Endothelial cell of umbilical vein (primary cell): ENCODE measurements around the gene MEIS3. TPM values are rescaled to one million over a fixed set of nuclear protein-coding genes. Genes with fewer than 3 reads are reported as not detected.

ENCODE experiments used
- BruUV-seq: library from RNA; stranded (reverse); fragments of 400-500 nt; replicated peaks from 2 replicates; lab custom pipeline; 2021; lab: Mats Ljungman, UMichigan
- CTCF ChIA-PET: fragments of 300-600, 350-600 bp; sonication (Branson Sonifier 250); formaldehyde crosslinking; loops from one replicate; lab custom pipeline; 2021; ENCODE audit warnings: antibody characterized with exemption, inconsistent platforms; lab: Charles Lee
- POLR2A ChIA-PET: fragments of 300-600, 350-600 bp; sonication (Branson Sonifier 250); formaldehyde crosslinking; loops from one replicate; lab custom pipeline; 2021; ENCODE audit warnings: antibody characterized with exemption, inconsistent platforms; lab: Charles Lee
- DNase-seq: peaks from one replicate; pipeline ENCODE4 v3.0.0-alpha.2; 2011; ENCODE audit warnings: low read depth, low spot score
- FAIRE-seq: peaks from 2 replicates; lab custom pipeline; 2011; peaks lifted over from hg19 to GRCh38; lab: Jason Lieb, UNC
- H2AFZ ChIP-seq: 2 replicates; pipeline ENCODE4 v1.6.0; 2012; ENCODE audit warnings: low read depth, low read length, control low read depth, inconsistent platforms
- H3K27ac ChIP-seq: 2 replicates; pipeline ENCODE4 v1.5.1; 2011; ENCODE audit warnings: low read depth, mild to moderate bottlenecking, control low read depth, low read length, moderate library complexity; ENCODE audit not compliant: insufficient read depth
- H3K27me3 ChIP-seq, 2 experiments: 2 replicates each; pipeline versions ENCODE4 v1.6.0 to v1.6.1; 2011; ENCODE audit warnings: low read length in 2 of 2, mixed read lengths in 1 of 2; ENCODE audit not compliant: control insufficient read depth in 2 of 2, insufficient read depth in 2 of 2
- H3K36me3 ChIP-seq, 2 experiments: 2 replicates in 1 of 2; 3 replicates in 1 of 2; pipeline ENCODE4 v1.5.1; 2011; ENCODE audit warnings: low read length in 2 of 2, mild to moderate bottlenecking in 1 of 2, moderate library complexity in 1 of 2; ENCODE audit not compliant: control insufficient read depth in 2 of 2, insufficient read depth in 2 of 2; ENCODE audit errors: extremely low read depth in 1 of 2
- H3K4me1 ChIP-seq: 3 replicates; pipeline ENCODE4 v1.5.1; 2011; ENCODE audit warnings: mild to moderate bottlenecking, low read length; ENCODE audit not compliant: control insufficient read depth, insufficient read depth; ENCODE audit errors: extremely low read depth
- H3K4me2 ChIP-seq: 2 replicates; pipeline ENCODE4 v1.6.1; 2011; ENCODE audit warnings: low read length, control low read depth, mixed read lengths; ENCODE audit not compliant: insufficient read depth
- H3K4me3 ChIP-seq, 3 experiments: fragments of 200-600 bp in 1 of 3; sonication (generic), shearing (Covaris generic) in 1 of 3; replicated peaks in 1 of 3; 2 replicates each; pipeline ENCODE4 v1.5.1; 2011 to 2016; ENCODE audit warnings: control low read depth in 3 of 3, low read length in 3 of 3, mild to moderate bottlenecking in 2 of 3, inconsistent platforms in 1 of 3, low read depth in 1 of 3, moderate library complexity in 1 of 3; ENCODE audit not compliant: insufficient read depth in 1 of 3
- H3K79me2 ChIP-seq: 2 replicates; pipeline ENCODE4 v1.6.0; 2012; ENCODE audit warnings: low read length, inconsistent platforms; ENCODE audit not compliant: control insufficient read depth, insufficient read depth
- H3K9ac ChIP-seq: replicated peaks from 2 replicates; pipeline ENCODE3; 2011; ENCODE audit warnings: low read length, control low read depth; ENCODE audit not compliant: insufficient read depth; ENCODE audit errors: extremely low read depth
- H3K9me1 ChIP-seq: replicated peaks from 3 replicates; pipeline ENCODE4 v1.6.0; 2011; ENCODE audit warnings: mild to moderate bottlenecking, low read length; ENCODE audit not compliant: control insufficient read depth, insufficient read depth; ENCODE audit errors: extremely low read depth
- H3K9me3 ChIP-seq: replicated peaks from 2 replicates; pipeline ENCODE4 v1.5.1; 2012; ENCODE audit warnings: low read length, inconsistent platforms; ENCODE audit not compliant: control insufficient read depth, insufficient read depth
- H4K20me1 ChIP-seq: replicated peaks from 2 replicates; pipeline ENCODE3; 2011; ENCODE audit warnings: mild to moderate bottlenecking, low read length; ENCODE audit not compliant: control insufficient read depth, insufficient read depth; ENCODE audit errors: extremely low read depth
- EZH2 ChIP-seq: IDR thresholded peaks from 2 replicates; pipeline ENCODE4 v1.6.1; 2012; ENCODE audit warnings: borderline replicate concordance, low read depth, mild to moderate bottlenecking, moderate library complexity, low read length, inconsistent platforms; ENCODE audit not compliant: severe bottlenecking
- FOS ChIP-seq: IDR thresholded peaks from 2 replicates; pipeline ENCODE4 v1.6.1; 2011; ENCODE audit warnings: mild to moderate bottlenecking, low read length, moderate library complexity, borderline replicate concordance; ENCODE audit not compliant: insufficient read depth
- GATA2 ChIP-seq: IDR thresholded peaks from 2 replicates; pipeline ENCODE4 v1.7.0; 2011; ENCODE audit warnings: low read depth, mild to moderate bottlenecking, moderate library complexity, mixed read lengths, low read length; ENCODE audit not compliant: insufficient read length, insufficient read depth
- JUN ChIP-seq: IDR thresholded peaks from 2 replicates; pipeline ENCODE4 v1.6.1; 2011; ENCODE audit warnings: borderline replicate concordance, low read depth; ENCODE audit not compliant: insufficient read length, insufficient read depth
- MYC ChIP-seq: IDR thresholded peaks from one replicate; pipeline ENCODE4 v1.6.1; 2011; ENCODE audit warnings: mild to moderate bottlenecking, low read depth, low read length
- POLR2A ChIP-seq: IDR thresholded peaks from 2 replicates; pipeline ENCODE4 v1.6.1; 2012; ENCODE audit warnings: low read depth, mild to moderate bottlenecking, control low read depth, low read length
- POLR2AphosphoS5 ChIP-seq: IDR thresholded peaks from 2 replicates; pipeline ENCODE4 v1.6.1; 2012; ENCODE audit warnings: low read depth, mild to moderate bottlenecking, control low read depth, low read length, moderate library complexity; ENCODE audit not compliant: insufficient read depth
- dilution Hi-C: fragments of 300-500 bp; cut with MboI; formaldehyde crosslinking; loops from one replicate; pipeline ENCODE4 v1.15.0; 2019; ENCODE audit warnings: low sequenced_read_pairs; ENCODE audit not compliant: extremely low pct_ligation_motif_present
- intact Hi-C: fragments of 100-400 bp; cut with micrococcal nuclease; formaldehyde crosslinking; loops from one replicate; pipeline ENCODE4 v1.10.0; 2022
- polyA plus RNA-seq, 4 experiments: library from polyadenylated mRNA; depleted of rRNA in 3 of 4; stranded (reverse) in 3 of 4; unstranded in 1 of 4; fragments of >200 nt; gene quantifications; 2 replicates each; pipeline versions ENCODE4 v1.2.1 to v1.2.3, GENCODE V29; 2011 to 2012; ENCODE audit warnings: missing spikeins in 1 of 4
- total RNA-seq: library from RNA; stranded (reverse); gene quantifications from 2 replicates; pipeline ENCODE4 v1.2.3, GENCODE V29; 2021
- TF ChIP-seq, protein P1 (sequence below): IDR thresholded peaks from 2 replicates; pipeline ENCODE4 v1.6.1; 2011; ENCODE audit not compliant: insufficient read depth, insufficient read length
- TF ChIP-seq, protein P2 (sequence below), 2 donors: IDR thresholded peaks; 1 replicate in 1 of 2; 2 replicates in 1 of 2; pipeline ENCODE4 v1.5.1; 2011; ENCODE audit warnings: low read length in 2 of 2, mild to moderate bottlenecking in 2 of 2, moderate library complexity in 2 of 2, control low read depth in 1 of 2, inconsistent platforms in 1 of 2, low read depth in 1 of 2; ENCODE audit not compliant: insufficient read depth in 1 of 2; ENCODE audit errors: extremely low read depth in 1 of 2

The MEIS3 gene
- total and polyA plus RNA-seq, 2 donors (not counting 3 experiments of a cell fraction or from before 2014, with no cell fraction given) = 0.42 TPM; not detected in 1

DNA sequence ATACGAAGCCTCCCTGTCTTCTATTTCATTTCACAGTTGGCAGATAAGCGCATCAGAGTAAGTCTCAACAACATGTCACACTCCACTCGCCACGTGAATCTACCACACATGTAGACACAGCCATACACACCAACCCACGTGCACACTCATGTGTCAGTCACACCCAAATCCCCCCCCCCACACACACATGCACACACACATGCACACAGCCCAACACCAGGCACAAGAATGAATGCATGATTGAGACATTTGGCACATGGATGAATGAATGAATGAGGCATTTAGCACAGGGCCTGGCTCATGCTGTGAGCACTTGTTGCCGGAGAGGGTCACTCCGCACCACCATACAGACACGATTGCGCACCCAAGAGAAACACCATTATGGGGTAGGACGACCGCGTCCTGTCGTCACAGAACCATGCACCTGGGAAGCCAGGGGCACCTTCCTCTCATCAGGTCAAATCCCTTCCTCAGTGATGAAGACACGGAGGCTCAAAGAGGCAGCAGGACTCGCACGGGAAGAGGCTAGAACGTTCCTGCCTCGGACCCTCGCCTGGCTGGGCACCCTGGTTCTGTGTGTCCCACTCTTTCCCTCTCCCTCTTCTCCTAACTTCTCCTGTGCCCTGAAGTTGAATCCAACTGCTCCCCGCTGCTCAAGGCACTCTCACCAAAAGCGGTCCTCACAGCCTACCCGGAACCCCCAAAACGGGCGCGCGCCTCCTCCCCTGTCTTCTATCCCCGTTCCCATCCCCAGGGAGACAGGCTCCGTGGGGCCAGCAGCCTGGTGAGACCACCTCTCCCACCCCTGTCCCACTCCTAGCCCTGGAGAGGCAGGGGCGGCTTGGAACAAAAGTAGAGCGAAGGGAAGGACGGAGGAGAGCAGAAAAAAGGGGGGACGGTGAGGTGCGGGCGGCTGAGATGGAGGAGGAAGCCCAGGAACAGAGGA is 1.3 kb downstream of the MEIS3 start:
- Histone ChIP-seq H3K9me1 (no peaks in the 10 kb centered on the region), H3K9ac (no peak overlapping the region), H4K20me1 (no peaks in the 10 kb centered on the region), H3K27me3 (peaks cover 56 to 58% of the 10 kb centered on the region in 2 experiments), H3K4me1 (no peaks in the 10 kb centered on the region), H3K4me2 (no peak overlapping the region), H3K4me3 (no peak overlapping the region), H3K36me3 (no peaks in the 10 kb centered on the region), H3K27ac (no peak overlapping the region), H2AFZ (no peak overlapping the region), H3K9me3 (no peaks in the 10 kb centered on the region), H3K79me2 (no peaks in the 10 kb centered on the region)
- POLR2A ChIA-PET = no interaction called here
- intact Hi-C loops (no loop called here), dilution Hi-C loops (no loop called here)
- TF ChIP-seq, protein P1, sequence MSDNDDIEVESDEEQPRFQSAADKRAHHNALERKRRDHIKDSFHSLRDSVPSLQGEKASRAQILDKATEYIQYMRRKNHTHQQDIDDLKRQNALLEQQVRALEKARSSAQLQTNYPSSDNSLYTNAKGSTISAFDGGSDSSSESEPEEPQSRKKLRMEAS = peak; percentile 30
- TF ChIP-seq FOS (no peak), EZH2 (peak; percentile 68)
- no TSS peak for BruUV-seq
- no peak for FAIRE-seq
- CTCF ChIA-PET = interaction anchor here (1.0 to 1.5 kb wide), 4 partner anchors 10 to 66 kb away, joined by 3 to 4 read pairs (median 3); partner anchors contain the start of gene KPTN
- no peak for DNase-seq

DNA sequence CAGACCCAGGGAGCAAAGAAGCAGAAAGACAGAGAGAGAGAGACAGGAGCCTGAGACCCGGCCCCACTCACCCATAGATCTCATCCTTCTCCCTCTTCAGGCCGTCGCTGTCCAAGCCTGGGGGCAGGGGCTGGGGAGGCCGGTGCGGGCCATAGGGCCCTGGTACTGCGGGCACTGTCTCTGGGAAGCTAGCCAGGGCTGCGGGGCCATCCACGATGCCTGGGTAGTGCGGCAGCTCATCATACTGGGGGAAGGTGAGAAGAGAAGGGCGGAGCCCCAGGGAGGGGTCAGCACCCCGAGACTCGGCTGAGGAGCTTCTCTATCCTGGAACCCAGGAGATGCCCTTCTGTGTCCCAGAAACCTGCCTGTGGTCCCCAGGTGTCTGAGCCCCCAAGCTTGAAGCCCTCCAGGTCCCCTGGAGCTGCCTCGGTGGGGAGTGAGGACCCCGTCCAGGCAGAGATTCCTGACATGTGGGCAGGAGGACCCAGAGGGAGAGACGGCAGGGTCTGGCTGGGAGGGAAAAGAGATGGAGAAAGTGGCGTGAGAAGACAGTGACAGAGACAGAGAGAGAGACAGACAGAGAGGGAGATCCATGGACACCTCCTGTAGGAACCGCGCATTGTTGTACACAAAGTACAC is 2.1 kb downstream of the MEIS3 start:
- no peaks in the 10 kb centered on the region for H3K4me1 ChIP-seq
- H3K9me3 ChIP-seq = no peaks in the 10 kb centered on the region
- no peak overlapping the region for H3K9ac ChIP-seq
- FAIRE-seq (no peak), DNase-seq (no peak)
- H3K36me3 ChIP-seq = no peaks in the 10 kb centered on the region
- H4K20me1 ChIP-seq = no peaks in the 10 kb centered on the region
- TF ChIP-seq, protein P1 = no peak
- TF ChIP-seq, protein P2, sequence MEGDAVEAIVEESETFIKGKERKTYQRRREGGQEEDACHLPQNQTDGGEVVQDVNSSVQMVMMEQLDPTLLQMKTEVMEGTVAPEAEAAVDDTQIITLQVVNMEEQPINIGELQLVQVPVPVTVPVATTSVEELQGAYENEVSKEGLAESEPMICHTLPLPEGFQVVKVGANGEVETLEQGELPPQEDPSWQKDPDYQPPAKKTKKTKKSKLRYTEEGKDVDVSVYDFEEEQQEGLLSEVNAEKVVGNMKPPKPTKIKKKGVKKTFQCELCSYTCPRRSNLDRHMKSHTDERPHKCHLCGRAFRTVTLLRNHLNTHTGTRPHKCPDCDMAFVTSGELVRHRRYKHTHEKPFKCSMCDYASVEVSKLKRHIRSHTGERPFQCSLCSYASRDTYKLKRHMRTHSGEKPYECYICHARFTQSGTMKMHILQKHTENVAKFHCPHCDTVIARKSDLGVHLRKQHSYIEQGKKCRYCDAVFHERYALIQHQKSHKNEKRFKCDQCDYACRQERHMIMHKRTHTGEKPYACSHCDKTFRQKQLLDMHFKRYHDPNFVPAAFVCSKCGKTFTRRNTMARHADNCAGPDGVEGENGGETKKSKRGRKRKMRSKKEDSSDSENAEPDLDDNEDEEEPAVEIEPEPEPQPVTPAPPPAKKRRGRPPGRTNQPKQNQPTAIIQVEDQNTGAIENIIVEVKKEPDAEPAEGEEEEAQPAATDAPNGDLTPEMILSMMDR (IDR thresholded peaks at IDR 0.05; ENCODE audit: extremely low read depth in 1 of 2, insufficient read depth in 1 of 2, low read depth in 1 of 2, low read length in 2 of 2) = no peak
- TF ChIP-seq JUN = no peak
- TF ChIP-seq FOS = no peak
- TF ChIP-seq MYC = no peak
- TF ChIP-seq GATA2 = no peak
- TF ChIP-seq POLR2A = no peak
- TF ChIP-seq EZH2 = no peak
- TF ChIP-seq POLR2AphosphoS5 = no peak
- ChIA-PET POLR2A (interaction anchor here (0.6 kb wide), 1 partner anchor 31 kb away, joined by 7 read pairs; no protein-coding TSS in a partner anchor), CTCF (interaction anchor here (1.0 to 1.5 kb wide), 3 partner anchors 11 to 67 kb away, joined by 3 read pairs; partner anchors contain the start of gene KPTN)
- no TSS peak for BruUV-seq
- H3K4me2 ChIP-seq = no peak overlapping the region
- no peak overlapping the region for H3K27ac ChIP-seq
- H3K9me1 ChIP-seq = no peaks in the 10 kb centered on the region
- dilution Hi-C loops = no loop called here
- no peak overlapping the region for H3K4me3 ChIP-seq
- no peaks in the 10 kb centered on the region for H3K79me2 ChIP-seq
- no peak overlapping the region for H2AFZ ChIP-seq
- intact Hi-C loops = no loop called here
- H3K27me3 ChIP-seq = peaks cover 48 to 50% of the 10 kb centered on the region in 2 experiments
